ENCODE data around the gene NT5DC1. TPM values are rescaled to one million over a fixed set of nuclear protein-coding genes. Genes with fewer than 3 reads are reported as not detected.

Gene NT5DC1
- 38.4 TPM for polyA plus RNA-seq (2013)

- Histone ChIP-seq H3K4me3 (ENCODE audit: control insufficient read depth in 1 of 7, extremely low read depth in 1 of 7, insufficient read depth in 4 of 7, low read depth in 2 of 7, low read length in 6 of 7) (peak within 1 kb of the TSS; percentile 65 to 95 (median 85)), H3K9me3 (ENCODE audit: control extremely low read depth in 1 of 5, control insufficient read depth in 4 of 5, insufficient read depth in 2 of 5, low read depth in 1 of 5, low read length in 4 of 5) (peaks cover 0 to 10% (median 4%) of the 10 kb centered on the region in 5 experiments), H3K27me3 (replicated peaks in 2 of 5; ENCODE audit: control insufficient read depth in 4 of 5, insufficient read depth in 5 of 5, low read length in 4 of 5) (no peaks in the 10 kb centered on the region), H3K4me1 (ENCODE audit: control extremely low read depth in 1 of 4, control insufficient read depth in 4 of 4, insufficient read depth in 4 of 4, low read length in 3 of 4) (peaks cover 7 to 32% (median 24%) of the 10 kb centered on the region in 4 experiments), H3K27ac (ENCODE audit: insufficient read depth in 1 of 2, low read depth in 1 of 2, low read length in 2 of 2, poor library complexity in 1 of 2, severe bottlenecking in 2 of 2) (peak within 1 kb of the TSS; percentile 48 to 75), H3K36me3 (ENCODE audit: control insufficient read depth in 4 of 4, insufficient read depth in 4 of 4, low read length in 3 of 4) (no peaks in the 10 kb centered on the region)
- ChIA-PET POLR2A (interaction anchor here (0.7 kb wide), 1 partner anchor 22 kb away, joined by 3 read pairs; no protein-coding TSS in a partner anchor), CTCF (interaction anchor here (0.9 to 2.3 kb wide), 5 partner anchors 12 to 89 kb away, joined by 3 to 13 read pairs (median 3); no protein-coding TSS in a partner anchor)
- peak; percentile 87 to 92 (median 90) for DNase-seq
- 0% methylated on average over 82 of the region's 87 CpGs for WGBS (ENCODE audit: insufficient coverage)
These were observed at the start of gene NT5DC1 for GRCh38 chr6:116100419-116101301. NT5DC1 (plus strand) TSS chr6:116100853; CDS start chr6:116100931, 78 bp downstream.

- Histone ChIP-seq H3K9me3 (ENCODE audit: control extremely low read depth in 1 of 5, control insufficient read depth in 4 of 5, insufficient read depth in 2 of 5, low read depth in 1 of 5, low read length in 4 of 5) (no peaks in the 10 kb centered on the region), H3K27ac (ENCODE audit: insufficient read depth in 1 of 2, low read depth in 1 of 2, low read length in 2 of 2, poor library complexity in 1 of 2, severe bottlenecking in 2 of 2) (no peak overlapping the region), H3K4me1 (ENCODE audit: control extremely low read depth in 1 of 4, control insufficient read depth in 4 of 4, insufficient read depth in 4 of 4, low read length in 3 of 4) (no peaks in the 10 kb centered on the region), H3K27me3 (replicated peaks in 2 of 5; ENCODE audit: control insufficient read depth in 4 of 5, insufficient read depth in 5 of 5, low read length in 4 of 5) (no peaks in the 10 kb centered on the region), H3K36me3 (ENCODE audit: control insufficient read depth in 4 of 4, insufficient read depth in 4 of 4, low read length in 3 of 4) (no peaks in the 10 kb centered on the region), H3K4me3 (ENCODE audit: control insufficient read depth in 1 of 7, extremely low read depth in 1 of 7, insufficient read depth in 4 of 7, low read depth in 2 of 7, low read length in 6 of 7) (no peak overlapping the region)
- POLR2A ChIA-PET, result no interaction called here
- WGBS (ENCODE audit: insufficient coverage), result no CpG with 5 or more reads among the region's 3 CpGs
- DNase-seq, result no peak
- CTCF ChIA-PET, result no interaction called here
These were observed 49.4 kb upstream of the NT5DC1 start for GRCh38 chr6:116051244-116051643.

- Histone ChIP-seq H3K36me3 (ENCODE audit: control insufficient read depth in 4 of 4, insufficient read depth in 4 of 4, low read length in 3 of 4) (no peaks in the 10 kb centered on the region), H3K9me3 (ENCODE audit: control extremely low read depth in 1 of 5, control insufficient read depth in 4 of 5, insufficient read depth in 2 of 5, low read depth in 1 of 5, low read length in 4 of 5) (no peaks in the 10 kb centered on the region), H3K4me1 (ENCODE audit: control extremely low read depth in 1 of 4, control insufficient read depth in 4 of 4, insufficient read depth in 4 of 4, low read length in 3 of 4) (peaks cover 0 to 11% (median 0%) of the 10 kb centered on the region in 4 experiments), H3K4me3 (ENCODE audit: control insufficient read depth in 1 of 7, extremely low read depth in 1 of 7, insufficient read depth in 4 of 7, low read depth in 2 of 7, low read length in 6 of 7) (no peak overlapping the region), H3K27me3 (replicated peaks in 2 of 5; ENCODE audit: control insufficient read depth in 4 of 5, insufficient read depth in 5 of 5, low read length in 4 of 5) (no peaks in the 10 kb centered on the region), H3K27ac (ENCODE audit: insufficient read depth in 1 of 2, low read depth in 1 of 2, low read length in 2 of 2, poor library complexity in 1 of 2, severe bottlenecking in 2 of 2) (no peak overlapping the region)
- no peak for DNase-seq
- WGBS (ENCODE audit: insufficient coverage), result no CpG with 5 or more reads among the region's 1 CpG
- ChIA-PET POLR2A (no interaction called here), CTCF (no interaction called here)
These were observed 45.1 kb upstream of the NT5DC1 start for GRCh38 chr6:116055513-116055912.

GRCh38 chr6:116057766-116058165, 42.9 kb upstream of the NT5DC1 start:
- H3K4me1 ChIP-seq (ENCODE audit: control extremely low read depth in 1 of 4, control insufficient read depth in 4 of 4, insufficient read depth in 4 of 4, low read length in 3 of 4), result peaks cover 0 to 11% (median 0%) of the 10 kb centered on the region in 4 experiments
- H3K27me3 ChIP-seq (replicated peaks in 2 of 5; ENCODE audit: control insufficient read depth in 4 of 5, insufficient read depth in 5 of 5, low read length in 4 of 5), result no peaks in the 10 kb centered on the region
- WGBS (ENCODE audit: insufficient coverage), result 100% methylated on average over 1 of the region's 2 CpGs
- H3K27ac ChIP-seq (ENCODE audit: insufficient read depth in 1 of 2, low read depth in 1 of 2, low read length in 2 of 2, poor library complexity in 1 of 2, severe bottlenecking in 2 of 2), result no peak overlapping the region
- POLR2A ChIA-PET, result no interaction called here
- no peak overlapping the region for H3K4me3 ChIP-seq (ENCODE audit: control insufficient read depth in 1 of 7, extremely low read depth in 1 of 7, insufficient read depth in 4 of 7, low read depth in 2 of 7, low read length in 6 of 7)
- DNase-seq, result no peak
- no peaks in the 10 kb centered on the region for H3K36me3 ChIP-seq (ENCODE audit: control insufficient read depth in 4 of 4, insufficient read depth in 4 of 4, low read length in 3 of 4)
- CTCF ChIA-PET, result no interaction called here
- H3K9me3 ChIP-seq (ENCODE audit: control extremely low read depth in 1 of 5, control insufficient read depth in 4 of 5, insufficient read depth in 2 of 5, low read depth in 1 of 5, low read length in 4 of 5), result no peaks in the 10 kb centered on the region

GRCh38 chr6:116059713-116060571, 40.7 kb upstream of the NT5DC1 start:
- WGBS (ENCODE audit: insufficient coverage), result 88% methylated on average over 7 of the region's 13 CpGs
- Histone ChIP-seq H3K27me3 (replicated peaks in 2 of 5; ENCODE audit: control insufficient read depth in 4 of 5, insufficient read depth in 5 of 5, low read length in 4 of 5) (no peaks in the 10 kb centered on the region), H3K9me3 (ENCODE audit: control extremely low read depth in 1 of 5, control insufficient read depth in 4 of 5, insufficient read depth in 2 of 5, low read depth in 1 of 5, low read length in 4 of 5) (no peaks in the 10 kb centered on the region), H3K4me1 (ENCODE audit: control extremely low read depth in 1 of 4, control insufficient read depth in 4 of 4, insufficient read depth in 4 of 4, low read length in 3 of 4) (peaks cover 0 to 11% (median 0%) of the 10 kb centered on the region in 4 experiments), H3K4me3 (ENCODE audit: control insufficient read depth in 1 of 7, extremely low read depth in 1 of 7, insufficient read depth in 4 of 7, low read depth in 2 of 7, low read length in 6 of 7) (no peak overlapping the region), H3K36me3 (ENCODE audit: control insufficient read depth in 4 of 4, insufficient read depth in 4 of 4, low read length in 3 of 4) (no peaks in the 10 kb centered on the region), H3K27ac (ENCODE audit: insufficient read depth in 1 of 2, low read depth in 1 of 2, low read length in 2 of 2, poor library complexity in 1 of 2, severe bottlenecking in 2 of 2) (no peak overlapping the region)
- ChIA-PET CTCF (no interaction called here), POLR2A (no interaction called here)
- peak in 2 of 3 donors; percentile 11 to 17 for DNase-seq

- peaks cover 0 to 11% (median 0%) of the 10 kb centered on the region in 4 experiments for H3K4me1 ChIP-seq (ENCODE audit: control extremely low read depth in 1 of 4, control insufficient read depth in 4 of 4, insufficient read depth in 4 of 4, low read length in 3 of 4)
- H3K27me3 ChIP-seq (replicated peaks in 2 of 5; ENCODE audit: control insufficient read depth in 4 of 5, insufficient read depth in 5 of 5, low read length in 4 of 5), result no peaks in the 10 kb centered on the region
- no peak for DNase-seq
- no peaks in the 10 kb centered on the region for H3K9me3 ChIP-seq (ENCODE audit: control extremely low read depth in 1 of 5, control insufficient read depth in 4 of 5, insufficient read depth in 2 of 5, low read depth in 1 of 5, low read length in 4 of 5)
- POLR2A ChIA-PET, result no interaction called here
- no peak within 1 kb of the TSS for H3K4me3 ChIP-seq (ENCODE audit: control insufficient read depth in 1 of 7, extremely low read depth in 1 of 7, insufficient read depth in 4 of 7, low read depth in 2 of 7, low read length in 6 of 7)
- WGBS (ENCODE audit: insufficient coverage), result 90% methylated on average over 6 of the region's 7 CpGs
- CTCF ChIA-PET, result interaction anchor here (1.1 kb wide), 1 partner anchor 35 kb away, joined by 3 read pairs; no protein-coding TSS in a partner anchor
- H3K36me3 ChIP-seq (ENCODE audit: control insufficient read depth in 4 of 4, insufficient read depth in 4 of 4, low read length in 3 of 4), result no peaks in the 10 kb centered on the region
- no peak within 1 kb of the TSS for H3K27ac ChIP-seq (ENCODE audit: insufficient read depth in 1 of 2, low read depth in 1 of 2, low read length in 2 of 2, poor library complexity in 1 of 2, severe bottlenecking in 2 of 2)
These were observed 39.9 kb upstream of the NT5DC1 start, which contains the start of gene FRK for GRCh38 chr6:116060572-116061283. FRK (minus strand) TSS chr6:116060891; CDS start chr6:116060311, 580 bp downstream.
